Neural crest cell (in vitro differentiated cells): Measurements from ENCODE around the gene UBR4. TPM values are rescaled to one million over a fixed set of nuclear protein-coding genes. Genes with fewer than 3 reads are reported as not detected.

ENCODE experiments used
- DNase-seq: peaks from one replicate; pipeline ENCODE4 v3.0.0; 2021; ENCODE audit warnings: low read depth, mixed read lengths, low spot score
- H3K27ac Mint-ChIP-seq: one replicate; pipeline ENCODE4 v1.8.0; 2021; ENCODE audit warnings: mild to moderate bottlenecking, mixed read lengths; ENCODE audit not compliant: unreplicated experiment
- H3K27me3 Mint-ChIP-seq: 2 replicates; pipeline ENCODE4 v1.8.0; 2021; ENCODE audit warnings: low read depth, mild to moderate bottlenecking, mixed read lengths
- H3K36me3 Mint-ChIP-seq: 2 replicates; pipeline ENCODE4 v1.8.0; 2021; ENCODE audit warnings: low read depth, mild to moderate bottlenecking, mixed read lengths
- H3K4me1 Mint-ChIP-seq: 2 replicates; pipeline ENCODE4 v1.8.0; 2021; ENCODE audit warnings: mixed read lengths
- H3K4me3 Mint-ChIP-seq: one replicate; pipeline ENCODE4 v1.8.0; 2021; ENCODE audit warnings: mild to moderate bottlenecking, mixed read lengths
- H3K9me3 Mint-ChIP-seq: 2 replicates; pipeline ENCODE4 v1.8.0; 2021; ENCODE audit warnings: mixed read lengths
- total RNA-seq: library from RNA; stranded (reverse); gene quantifications from 2 replicates; pipeline ENCODE4 v1.2.1, GENCODE V29; 2021
- TF ChIP-seq, protein P1 (sequence below): fragments of 200-600 bp; sonication (generic); conservative IDR thresholded peaks from 2 replicates; pipeline ENCODE4 v1.5.0; 2021; ENCODE audit warnings: antibody characterized with exemption, mild to moderate bottlenecking

Gene UBR4
- total RNA-seq, 1 donor from 2014 or later, result 114 TPM

DNA sequence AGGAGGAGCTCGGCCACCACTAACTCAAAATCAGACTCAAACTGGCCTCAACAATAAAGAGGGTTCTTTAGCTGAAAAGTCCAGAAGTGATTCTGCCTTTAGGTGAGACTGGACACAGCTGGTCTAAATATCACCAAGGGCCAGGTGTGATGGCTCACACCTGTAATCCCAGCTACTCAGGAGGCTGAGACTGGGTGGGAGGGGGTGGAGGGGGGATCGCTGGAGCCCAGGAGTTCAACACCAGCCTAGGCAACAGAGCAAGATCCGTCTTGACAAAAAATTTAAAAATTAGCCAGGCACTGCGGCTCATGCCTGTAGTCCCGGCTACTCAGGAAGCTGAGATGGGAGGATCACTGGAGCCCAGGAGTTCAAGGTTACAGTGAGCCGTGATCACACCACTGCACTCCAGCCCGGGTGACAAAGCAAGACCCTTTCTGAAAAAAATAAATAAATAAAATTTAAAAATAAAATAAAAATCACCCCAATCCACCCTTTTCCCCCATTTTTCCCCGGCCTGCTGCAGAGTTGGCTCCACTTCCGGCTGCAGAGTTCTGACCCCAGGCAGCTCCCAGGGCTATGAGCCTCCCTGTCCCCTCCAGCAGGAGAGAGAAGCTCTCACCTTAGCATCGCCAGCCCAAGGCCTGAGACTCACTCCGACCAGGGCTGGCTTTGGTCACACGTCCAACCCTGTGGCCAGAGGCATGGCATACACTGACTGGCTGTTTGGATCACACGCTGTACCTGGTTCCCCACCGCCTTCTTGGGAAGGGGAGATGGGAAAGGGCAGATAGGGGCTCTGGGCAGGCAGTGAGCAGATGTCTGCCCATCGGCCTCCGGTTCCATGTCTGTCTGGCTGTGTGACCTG, 166.3 kb downstream of the UBR4 start:
- Mint-ChIP-seq H3K27me3 (no peaks in the 10 kb centered on the region), H3K4me1 (peaks cover 19% of the 10 kb centered on the region), H3K36me3 (no peaks in the 10 kb centered on the region), H3K27ac (no peak overlapping the region), H3K9me3 (no peaks in the 10 kb centered on the region), H3K4me3 (no peak overlapping the region)
- no peak for DNase-seq
- TF ChIP-seq, protein P1, sequence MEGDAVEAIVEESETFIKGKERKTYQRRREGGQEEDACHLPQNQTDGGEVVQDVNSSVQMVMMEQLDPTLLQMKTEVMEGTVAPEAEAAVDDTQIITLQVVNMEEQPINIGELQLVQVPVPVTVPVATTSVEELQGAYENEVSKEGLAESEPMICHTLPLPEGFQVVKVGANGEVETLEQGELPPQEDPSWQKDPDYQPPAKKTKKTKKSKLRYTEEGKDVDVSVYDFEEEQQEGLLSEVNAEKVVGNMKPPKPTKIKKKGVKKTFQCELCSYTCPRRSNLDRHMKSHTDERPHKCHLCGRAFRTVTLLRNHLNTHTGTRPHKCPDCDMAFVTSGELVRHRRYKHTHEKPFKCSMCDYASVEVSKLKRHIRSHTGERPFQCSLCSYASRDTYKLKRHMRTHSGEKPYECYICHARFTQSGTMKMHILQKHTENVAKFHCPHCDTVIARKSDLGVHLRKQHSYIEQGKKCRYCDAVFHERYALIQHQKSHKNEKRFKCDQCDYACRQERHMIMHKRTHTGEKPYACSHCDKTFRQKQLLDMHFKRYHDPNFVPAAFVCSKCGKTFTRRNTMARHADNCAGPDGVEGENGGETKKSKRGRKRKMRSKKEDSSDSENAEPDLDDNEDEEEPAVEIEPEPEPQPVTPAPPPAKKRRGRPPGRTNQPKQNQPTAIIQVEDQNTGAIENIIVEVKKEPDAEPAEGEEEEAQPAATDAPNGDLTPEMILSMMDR, result no peak

DNA sequence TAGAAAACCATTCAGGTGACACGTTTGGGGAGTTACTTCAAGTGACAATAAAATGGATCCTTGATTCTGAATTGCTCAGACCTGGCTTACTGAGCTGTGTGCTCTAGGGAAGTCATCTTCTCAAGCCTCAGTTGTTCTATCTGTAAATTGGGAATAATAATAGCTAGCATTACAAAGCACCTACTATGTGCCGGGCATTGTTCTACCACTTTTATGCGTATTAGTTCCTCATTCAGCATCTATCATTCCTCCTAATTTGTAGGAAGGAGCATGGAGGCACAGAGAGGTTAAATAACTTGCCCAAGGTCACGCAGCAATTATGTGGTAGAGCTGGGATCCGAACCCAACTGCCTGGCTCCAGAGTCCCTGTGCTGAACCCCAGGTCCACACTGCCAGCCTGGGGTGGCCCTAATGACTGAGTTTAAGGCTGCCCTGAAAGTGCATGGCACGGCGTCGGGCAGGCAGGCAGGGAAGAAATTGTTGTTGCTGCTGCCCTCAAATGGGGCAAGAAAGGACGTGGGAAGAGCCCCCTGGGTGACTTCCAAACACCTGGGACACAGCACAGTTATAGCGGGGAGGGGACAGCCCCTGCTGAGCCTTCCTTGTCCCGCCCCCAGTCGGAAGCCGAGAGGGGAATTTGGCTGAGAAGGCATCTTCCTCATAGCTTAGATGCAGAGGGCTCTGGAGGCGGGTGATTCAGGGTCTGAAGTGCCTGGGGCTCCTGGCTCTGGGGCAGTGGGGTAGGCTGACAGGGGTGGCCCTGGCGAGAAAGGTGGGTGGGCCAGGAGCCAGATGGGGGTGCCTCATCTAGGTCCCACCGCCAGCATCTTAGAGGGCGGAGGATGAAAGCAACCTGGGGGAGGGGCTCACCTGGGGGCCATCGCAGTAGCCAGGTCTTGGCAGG, 167.1 kb downstream of the UBR4 start:
- Mint-ChIP-seq H3K27me3 (no peaks in the 10 kb centered on the region), H3K4me1 (peaks cover 19% of the 10 kb centered on the region), H3K4me3 (no peak overlapping the region), H3K36me3 (no peaks in the 10 kb centered on the region), H3K27ac (no peak overlapping the region), H3K9me3 (no peaks in the 10 kb centered on the region)
- DNase-seq, result no peak
- TF ChIP-seq, protein P1, result no peak

DNA sequence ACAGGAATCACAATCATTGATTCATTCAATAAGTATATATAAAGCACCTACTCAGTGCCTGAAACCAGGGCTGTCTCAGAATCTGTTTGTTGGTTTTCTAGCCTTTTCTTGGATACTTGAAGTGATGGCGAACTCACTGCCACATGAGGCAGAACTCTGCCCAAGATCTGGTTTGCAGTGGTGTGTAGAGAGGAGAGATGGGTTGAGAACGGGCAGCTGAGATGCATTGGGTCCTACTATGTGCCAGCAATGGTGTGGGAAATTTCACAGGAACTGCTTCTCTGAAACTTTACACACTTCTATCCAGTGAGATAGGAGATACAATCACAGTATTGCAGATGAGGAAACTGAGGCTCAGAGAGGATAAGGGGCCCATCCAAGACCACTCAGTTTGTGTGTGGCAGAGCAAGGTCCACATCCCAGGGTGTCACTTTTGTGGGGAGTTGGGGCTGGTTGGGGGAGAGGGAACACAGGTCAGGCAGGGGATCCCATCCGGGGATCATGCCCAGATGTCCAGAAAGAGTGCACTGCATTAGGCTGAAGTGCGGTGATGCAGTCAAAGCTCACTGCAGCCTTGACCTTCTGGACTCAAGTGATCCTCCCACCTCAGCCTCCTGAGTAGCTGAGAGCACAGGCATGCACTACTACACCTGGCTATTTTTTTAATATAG, 169.9 kb downstream of the UBR4 start:
- no peak for DNase-seq
- peaks cover under 1% of the 10 kb centered on the region for H3K4me1 Mint-ChIP-seq
- no peak overlapping the region for H3K27ac Mint-ChIP-seq
- H3K27me3 Mint-ChIP-seq, result peaks cover 2% of the 10 kb centered on the region
- no peaks in the 10 kb centered on the region for H3K9me3 Mint-ChIP-seq
- no peaks in the 10 kb centered on the region for H3K36me3 Mint-ChIP-seq
- no peak overlapping the region for H3K4me3 Mint-ChIP-seq
- TF ChIP-seq, protein P1, result no peak

DNA sequence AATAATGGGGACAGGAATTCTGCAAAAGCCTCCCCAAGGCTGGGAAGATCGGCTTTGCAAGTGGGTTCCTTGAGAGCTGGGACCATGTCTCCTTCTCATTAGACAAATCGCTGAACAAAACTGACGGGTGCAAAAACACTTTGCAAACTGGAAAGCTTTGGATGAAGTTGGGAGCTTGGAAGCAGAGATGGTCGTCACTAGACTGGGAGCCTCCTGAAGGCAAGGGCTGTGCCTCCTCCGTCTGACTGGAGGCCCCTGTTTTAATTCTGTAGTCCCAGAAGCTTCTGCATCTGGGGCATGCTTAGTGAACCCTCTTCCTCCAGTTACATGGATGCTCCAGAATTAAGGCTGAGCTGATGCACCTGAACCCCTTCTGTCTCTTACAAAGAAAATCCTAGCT, 171.3 kb downstream of the UBR4 start:
- no peaks in the 10 kb centered on the region for H3K36me3 Mint-ChIP-seq

DNA sequence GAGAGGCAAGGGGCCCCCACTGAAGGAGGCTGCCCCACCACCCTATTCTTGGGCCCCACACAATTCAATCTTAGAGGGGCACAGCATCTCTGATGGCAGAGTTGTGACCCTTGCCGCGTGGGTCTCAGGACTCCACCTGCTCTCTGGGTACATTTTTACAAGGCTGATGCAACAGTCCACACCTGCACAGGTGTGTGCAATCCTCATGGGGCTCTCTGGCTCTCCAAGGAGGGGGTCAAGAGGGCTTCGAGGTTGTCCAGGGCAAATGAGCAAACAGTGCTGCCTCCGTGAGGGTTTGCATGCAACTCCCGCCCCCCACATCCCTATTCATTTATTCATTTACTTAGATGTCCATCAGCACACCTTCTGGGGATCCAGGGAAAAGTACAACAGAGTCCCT, 172.0 kb downstream of the UBR4 start:
- no peaks in the 10 kb centered on the region for H3K36me3 Mint-ChIP-seq
- peaks cover 2% of the 10 kb centered on the region for H3K27me3 Mint-ChIP-seq
- no peak overlapping the region for H3K27ac Mint-ChIP-seq
- DNase-seq, result no peak
- no peak overlapping the region for H3K4me3 Mint-ChIP-seq
- H3K9me3 Mint-ChIP-seq, result no peaks in the 10 kb centered on the region
- TF ChIP-seq, protein P1, result no peak
- no peaks in the 10 kb centered on the region for H3K4me1 Mint-ChIP-seq

More for the DNA sequence above, 171.3 kb downstream of the UBR4 start:
- Mint-ChIP-seq H3K4me3 (no peak overlapping the region), H3K4me1 (no peaks in the 10 kb centered on the region), H3K9me3 (no peaks in the 10 kb centered on the region), H3K27me3 (peaks cover 2% of the 10 kb centered on the region), H3K27ac (no peak overlapping the region)
- TF ChIP-seq, protein P1, result no peak
- DNase-seq, result no peak
